H9 (cell line): ENCODE measurements around the gene C1orf74. TPM values are rescaled to one million over a fixed set of nuclear protein-coding genes. Genes with fewer than 3 reads are reported as not detected.

Experiments
- DNase-seq: peaks from one replicate; pipeline ENCODE4 v3.0.0-alpha.2; 2017
- H2AFZ ChIP-seq: one replicate; pipeline ENCODE4 v1.6.1; 2013; ENCODE audit warnings: mild to moderate bottlenecking, low read length, control low read depth, moderate library complexity
- H2AK5ac ChIP-seq: 2 replicates; pipeline ENCODE4 v1.6.1; 2013; ENCODE audit warnings: low read length, control low read depth, mixed read lengths; ENCODE audit not compliant: insufficient read length
- H2BK120ac ChIP-seq: one replicate; pipeline ENCODE4 v1.6.1; 2013; ENCODE audit warnings: low read depth, mild to moderate bottlenecking, low read length, control low read depth, inconsistent platforms; ENCODE audit not compliant: poor library complexity, severe bottlenecking
- H2BK12ac ChIP-seq: 2 replicates; pipeline ENCODE4 v1.6.1; 2013; ENCODE audit warnings: low read length, control low read depth, mixed read lengths, low read depth; ENCODE audit not compliant: insufficient read length
- H2BK15ac ChIP-seq: 2 replicates; pipeline ENCODE4 v1.6.1; 2013; ENCODE audit warnings: low read depth, low read length, control low read depth
- H2BK20ac ChIP-seq: one replicate; pipeline ENCODE4 v1.6.1; 2013; ENCODE audit warnings: low read depth, mild to moderate bottlenecking, low read length, control low read depth, inconsistent platforms; ENCODE audit not compliant: poor library complexity, severe bottlenecking
- H2BK5ac ChIP-seq: 2 replicates; pipeline ENCODE4 v1.6.1; 2013; ENCODE audit warnings: low read length, control low read depth, mixed read lengths; ENCODE audit not compliant: insufficient read length
- H3K14ac ChIP-seq: 2 replicates; pipeline ENCODE4 v1.6.1; 2013; ENCODE audit warnings: low read length, control low read depth; ENCODE audit not compliant: insufficient read depth
- H3K18ac ChIP-seq: 2 replicates; pipeline ENCODE4 v1.6.1; 2013; ENCODE audit warnings: low read depth, mild to moderate bottlenecking, mixed read lengths, low read length, control low read depth; ENCODE audit not compliant: insufficient read length
- H3K23ac ChIP-seq: 2 replicates; pipeline ENCODE4 v1.6.1; 2013; ENCODE audit warnings: low read length, control low read depth, mixed read lengths, low read depth; ENCODE audit not compliant: insufficient read length
- H3K23me2 ChIP-seq: 2 replicates; pipeline ENCODE4 v1.6.1; 2013; ENCODE audit warnings: low read depth, mild to moderate bottlenecking, mixed read lengths, low read length, control low read depth; ENCODE audit not compliant: insufficient read length, poor library complexity, severe bottlenecking
- H3K27ac ChIP-seq: 2 replicates; pipeline ENCODE4 v1.5.1; 2013; ENCODE audit warnings: low read length, control low read depth, mixed read lengths, low read depth; ENCODE audit not compliant: insufficient read length
- H3K27me3 ChIP-seq: 2 replicates; pipeline ENCODE4 v1.6.1; 2013; ENCODE audit warnings: low read length, control low read depth, inconsistent platforms; ENCODE audit not compliant: insufficient read depth
- H3K4ac ChIP-seq: 2 replicates; pipeline ENCODE4 v1.6.1; 2013; ENCODE audit warnings: low read depth, mild to moderate bottlenecking, control low read depth, inconsistent platforms, low read length, moderate library complexity
- H3K4me1 ChIP-seq: 2 replicates; pipeline ENCODE4 v1.6.1; 2013; ENCODE audit warnings: low read length, control low read depth, inconsistent platforms; ENCODE audit not compliant: insufficient read depth
- H3K4me2 ChIP-seq: 2 replicates; pipeline ENCODE4 v1.6.1; 2013; ENCODE audit warnings: low read length, control low read depth, mixed read lengths; ENCODE audit not compliant: insufficient read length, insufficient read depth
- H3K56ac ChIP-seq: 2 replicates; pipeline ENCODE4 v1.6.1; 2013; ENCODE audit warnings: low read depth, mild to moderate bottlenecking, mixed read lengths, low read length, control low read depth; ENCODE audit not compliant: insufficient read length
- H3K79me1 ChIP-seq: 2 replicates; pipeline ENCODE4 v1.6.1; 2013; ENCODE audit warnings: low read depth, mild to moderate bottlenecking, moderate library complexity, low read length, control low read depth, inconsistent platforms; ENCODE audit not compliant: insufficient read depth, poor library complexity, severe bottlenecking
- H3K79me2 ChIP-seq: 2 replicates; pipeline ENCODE4 v1.6.1; 2013; ENCODE audit warnings: low read length, control low read depth, inconsistent platforms; ENCODE audit not compliant: insufficient read depth
- H3K9ac ChIP-seq: 2 replicates; pipeline ENCODE4 v1.6.1; 2013; ENCODE audit warnings: low read length, control low read depth, mixed read lengths; ENCODE audit not compliant: insufficient read length; ENCODE audit errors: extremely low read depth
- H3K9me3 ChIP-seq: one replicate; pipeline ENCODE4 v1.6.1; 2013; ENCODE audit warnings: low read depth, low read length, inconsistent platforms; ENCODE audit not compliant: control insufficient read depth
- H3T11ph ChIP-seq: one replicate; pipeline ENCODE4 v1.6.1; 2013; ENCODE audit warnings: mild to moderate bottlenecking, low read length, control low read depth, inconsistent platforms
- H4K20me1 ChIP-seq: one replicate; pipeline ENCODE4 v1.6.1; 2013; ENCODE audit not compliant: control insufficient read depth, insufficient read length, insufficient read depth
- H4K5ac ChIP-seq: 2 replicates; pipeline ENCODE4 v1.6.1; 2013; ENCODE audit warnings: low read depth, mild to moderate bottlenecking, mixed read lengths, low read length, control low read depth; ENCODE audit not compliant: insufficient read length
- H4K8ac ChIP-seq: replicated peaks from 2 replicates; pipeline ENCODE4 v1.6.1; 2013; ENCODE audit warnings: low read length, control low read depth, mixed read lengths, low read depth; ENCODE audit not compliant: insufficient read length
- H4K91ac ChIP-seq: 2 replicates; pipeline ENCODE4 v1.6.1; 2013; ENCODE audit warnings: low read depth, mild to moderate bottlenecking, moderate library complexity, mixed read lengths, low read length, control low read depth; ENCODE audit not compliant: insufficient read length
- H3K27ac Mint-ChIP-seq, 3 experiments: 2 replicates in 2 of 3; 3 replicates in 1 of 3; pipeline ENCODE4 v1.8.0; 2020 to 2021; ENCODE audit warnings: mixed read lengths in 3 of 3, mild to moderate bottlenecking in 1 of 3, moderate library complexity in 1 of 3
- H3K27me3 Mint-ChIP-seq: 2 replicates; pipeline ENCODE4 v1.8.0; 2021; ENCODE audit warnings: low read depth, mild to moderate bottlenecking, moderate library complexity, mixed read lengths
- H3K36me3 Mint-ChIP-seq, 3 experiments: 2 replicates in 2 of 3; 3 replicates in 1 of 3; pipeline ENCODE4 v1.8.0; 2020 to 2021; ENCODE audit warnings: low read depth in 3 of 3, mixed read lengths in 3 of 3; ENCODE audit not compliant: insufficient read depth in 1 of 3
- H3K4me1 Mint-ChIP-seq, 2 experiments: 2 replicates each; pipeline ENCODE4 v1.8.0; 2020; ENCODE audit warnings: mixed read lengths in 2 of 2
- H3K4me3 Mint-ChIP-seq, 2 experiments: 2 replicates in 1 of 2; 3 replicates in 1 of 2; pipeline ENCODE4 v1.8.0; 2020 to 2021; ENCODE audit warnings: mild to moderate bottlenecking in 2 of 2, mixed read lengths in 2 of 2, moderate library complexity in 1 of 2
- H3K9me3 Mint-ChIP-seq, 2 experiments: 2 replicates in 1 of 2; 3 replicates in 1 of 2; pipeline ENCODE4 v1.8.0; 2020; ENCODE audit warnings: mild to moderate bottlenecking in 2 of 2, mixed read lengths in 2 of 2, moderate library complexity in 1 of 2
- CTCF ChIP-seq: fragments of 200-600 bp; sonication (generic); conservative IDR thresholded peaks from 3 replicates; pipeline ENCODE4 v1.8.0; 2021; ENCODE audit warnings: antibody characterized with exemption, mild to moderate bottlenecking
- WGBS: extraction: QIAGEN DNeasy Blood & Tissue Kit; methylation state at CpG from one replicate; pipeline ENCODE4 v1.1.7; 2013; ENCODE audit warnings: missing lambda C conversion rate, low lambda C conversion rate, mixed read lengths; ENCODE audit not compliant: insufficient read length; ENCODE audit errors: extremely low coverage; 5-methylcytosine and 5-hydroxymethylcytosine counted together
- total RNA-seq: library from RNA; stranded (reverse); gene quantifications from 2 replicates; pipeline ENCODE4 v1.2.1, GENCODE V29; 2021

The C1orf74 gene
- total RNA-seq, 1 experiment from 2014 or later = 2.4 TPM

- H3K4me2 ChIP-seq = no peak overlapping the region
- peaks cover 3% of the 10 kb centered on the region for H3K27me3 Mint-ChIP-seq
- no peak overlapping the region for H3K27ac Mint-ChIP-seq
- no peak overlapping the region for H3K23ac ChIP-seq
- no CpG with 5 or more reads among the region's 4 CpGs for WGBS
- H3K4me1 Mint-ChIP-seq = peaks cover 15 to 16% of the 10 kb centered on the region in 2 experiments
- H2BK20ac ChIP-seq = no peak overlapping the region
- H3K9me3 Mint-ChIP-seq = no peaks in the 10 kb centered on the region
- no peak overlapping the region for H4K8ac ChIP-seq
- H2BK12ac ChIP-seq = no peak overlapping the region
- no peaks in the 10 kb centered on the region for H4K20me1 ChIP-seq
- H2BK15ac ChIP-seq = no peak overlapping the region
- no peaks in the 10 kb centered on the region for H3K4me1 ChIP-seq
- H3K56ac ChIP-seq = no peak overlapping the region
- no peak overlapping the region for H3K14ac ChIP-seq
- no peak overlapping the region for H2BK5ac ChIP-seq
- no peaks in the 10 kb centered on the region for H3K36me3 Mint-ChIP-seq
- H3K23me2 ChIP-seq = peaks cover 8% of the 10 kb centered on the region
- no peak overlapping the region for H3K9ac ChIP-seq
- H4K91ac ChIP-seq = no peak overlapping the region
- H3T11ph ChIP-seq = no peak overlapping the region
- H3K27me3 ChIP-seq = no peaks in the 10 kb centered on the region
- no peak overlapping the region for H3K27ac ChIP-seq
- no peak overlapping the region for H3K4ac ChIP-seq
- no peak overlapping the region for H3K18ac ChIP-seq
- H2AK5ac ChIP-seq = no peak overlapping the region
- no peak overlapping the region for H2AFZ ChIP-seq
- H4K5ac ChIP-seq = no peak overlapping the region
- H3K4me3 Mint-ChIP-seq = no peak overlapping the region
- no peak for DNase-seq
- no peaks in the 10 kb centered on the region for H3K79me1 ChIP-seq
- no peaks in the 10 kb centered on the region for H3K9me3 ChIP-seq
- TF ChIP-seq CTCF = no peak
- H3K79me2 ChIP-seq = no peaks in the 10 kb centered on the region
- H2BK120ac ChIP-seq = no peak overlapping the region
Measured at GRCh38 chr1:209807509-209807908, 23.1 kb upstream of the C1orf74 start.
